GM21360 (cell line): ENCODE data around the gene SORD.
A peak's percentile ranks its signal among the peaks of the same experiment; 100 is the strongest.
"Not testable (repeated sequence)": the region's sequence is repeated elsewhere in the genome, so short reads cannot be mapped to it uniquely, and the experiment has no call there.

Source experiments
- ATAC-seq: cut with Tn5 transposase; IDR thresholded peaks from one replicate; pipeline ENCODE4 v1.9.1; 2021; ENCODE audit warnings: mild to moderate bottlenecking, moderate library complexity; ENCODE audit not compliant: unreplicated experiment

SORD gene

DNA sequence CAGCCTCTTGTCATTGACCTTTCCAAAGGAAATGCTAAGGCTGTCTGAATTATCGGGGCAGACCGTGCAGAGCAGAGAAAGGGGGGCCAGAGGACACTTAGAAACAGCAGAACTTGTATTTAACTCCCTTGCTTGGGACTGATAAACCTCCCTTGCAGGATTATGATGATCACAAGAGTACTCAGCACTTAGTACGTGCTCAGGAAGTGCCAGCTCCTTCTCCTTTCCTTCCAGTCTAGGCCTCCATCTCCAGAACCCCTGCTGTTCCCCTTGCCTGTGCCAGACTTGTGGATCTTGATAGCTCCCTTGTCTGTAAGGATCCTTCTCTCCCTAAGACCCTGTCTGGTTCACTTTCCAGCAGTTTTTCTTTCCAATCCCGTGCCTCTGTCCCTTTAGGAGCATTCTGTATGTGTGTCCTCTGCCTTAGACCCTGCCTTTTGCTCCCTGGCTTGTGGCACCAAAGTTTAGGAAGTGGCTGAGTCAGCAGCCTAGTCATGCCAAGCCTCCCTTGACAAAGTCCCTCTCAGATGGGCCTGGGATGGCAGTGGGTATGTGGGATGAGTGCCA, 747 bp downstream of the SORD start:
- no peak for ATAC-seq

GRCh38 chr15:45024649-45025048, 1.7 kb downstream of the SORD start:
- not testable (repeated sequence) for ATAC-seq

- not testable (repeated sequence) for ATAC-seq
Measured at GRCh38 chr15:45025627-45026026, 2.6 kb downstream of the SORD start.

DNA sequence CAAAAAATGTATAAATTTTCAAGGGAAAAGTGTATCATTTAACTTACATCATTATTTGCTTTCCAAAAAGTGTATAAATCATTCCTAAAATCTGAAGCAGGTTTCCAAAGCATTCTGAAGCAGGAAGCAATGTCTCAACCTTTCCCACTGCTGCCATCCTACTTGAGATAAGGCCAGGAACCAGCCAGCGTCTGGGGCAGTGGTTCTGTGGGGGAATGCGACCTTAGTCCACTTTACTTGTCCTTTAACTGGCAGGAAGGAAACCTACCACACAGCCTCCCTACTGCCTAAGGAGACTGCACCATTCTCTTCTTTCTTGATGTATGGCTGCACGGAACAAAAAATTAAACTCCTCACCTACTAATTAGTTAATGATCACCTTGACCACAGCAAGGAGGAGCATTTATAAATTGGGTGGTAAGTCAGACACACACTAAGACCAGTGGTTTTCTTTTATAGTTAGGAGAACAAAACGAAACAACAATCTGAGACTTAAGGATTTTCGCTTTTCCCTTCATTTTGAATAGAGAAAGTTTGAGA, 3.7 kb downstream of the SORD start:
- ATAC-seq: no peak

- no peak for ATAC-seq
Measured at GRCh38 chr15:45027220-45027619, 4.2 kb downstream of the SORD start.

- ATAC-seq: no peak
Measured at GRCh38 chr15:45030743-45031142, 7.7 kb downstream of the SORD start.

GRCh38 chr15:45031522-45032028, 8.6 kb downstream of the SORD start:
- ATAC-seq: not testable (repeated sequence)

- ATAC-seq: not testable (repeated sequence)
Measured at GRCh38 chr15:45032501-45032900, 9.5 kb downstream of the SORD start.

- not testable (repeated sequence) for ATAC-seq
Measured at GRCh38 chr15:45034087-45034486, 11.1 kb downstream of the SORD start.

DNA sequence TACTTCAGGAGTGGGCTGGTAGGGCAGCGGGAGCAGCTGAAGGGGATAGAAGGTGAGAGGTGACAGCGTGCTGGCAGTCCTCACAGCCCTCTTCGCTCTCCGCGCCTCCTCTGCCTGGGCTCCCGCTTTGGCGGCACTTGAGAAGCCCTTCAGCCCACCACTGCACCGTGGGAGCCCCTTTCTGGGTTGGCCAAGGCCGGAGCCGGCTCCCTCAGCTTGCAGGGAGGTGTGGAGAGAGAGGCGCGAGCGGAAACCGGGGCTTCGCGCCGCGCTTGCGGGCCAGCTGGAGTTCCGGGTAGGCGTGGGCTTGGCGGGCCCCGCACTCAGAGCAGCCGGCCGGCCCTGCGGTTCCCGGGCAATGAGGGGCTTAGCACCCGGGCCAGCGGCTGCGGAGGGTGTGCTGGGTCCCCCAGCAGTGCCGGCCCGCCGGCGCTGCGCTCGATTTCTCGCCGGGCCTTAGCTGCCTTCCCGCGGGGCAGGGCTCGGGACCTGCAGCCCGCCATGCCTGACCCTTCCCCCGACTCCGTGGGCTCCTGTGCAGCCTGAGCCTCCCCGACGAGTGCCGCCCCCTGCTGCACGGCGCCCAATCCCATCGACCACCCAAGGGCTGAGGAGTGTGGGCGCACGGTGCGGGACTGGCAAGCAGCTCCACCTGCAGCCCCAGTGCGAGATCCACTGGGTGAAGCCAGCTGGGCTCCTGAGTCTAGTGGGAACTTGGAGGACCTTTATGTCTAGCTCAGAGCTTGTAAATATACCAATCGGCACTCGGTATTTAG, 11.8 kb downstream of the SORD start:
- not testable (repeated sequence) for ATAC-seq

GRCh38 chr15:45036812-45037781, 14.1 kb downstream of the SORD start:
- ATAC-seq: peak; percentile 76

GRCh38 chr15:45037936-45038335, 14.9 kb downstream of the SORD start:
- no peak for ATAC-seq

DNA sequence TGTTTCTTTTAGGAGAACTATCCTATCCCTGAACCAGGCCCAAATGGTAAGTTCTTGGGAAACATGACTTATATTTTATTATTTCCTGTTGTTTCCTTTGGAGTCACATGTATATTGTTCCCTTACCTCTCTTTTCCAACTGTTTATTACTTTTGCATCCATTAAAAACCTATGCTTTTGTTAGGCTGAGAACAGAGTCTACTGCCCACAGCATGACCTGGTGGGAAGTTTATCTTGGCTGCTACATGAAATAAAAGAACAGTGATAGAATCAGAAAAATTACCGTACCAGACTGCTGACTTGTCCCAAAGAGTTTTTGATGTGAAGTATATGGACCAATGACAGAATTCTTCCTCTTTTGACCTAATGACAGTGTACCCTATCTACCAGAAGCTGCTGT, 17.4 kb downstream of the SORD start:
- not testable (repeated sequence) for ATAC-seq

DNA sequence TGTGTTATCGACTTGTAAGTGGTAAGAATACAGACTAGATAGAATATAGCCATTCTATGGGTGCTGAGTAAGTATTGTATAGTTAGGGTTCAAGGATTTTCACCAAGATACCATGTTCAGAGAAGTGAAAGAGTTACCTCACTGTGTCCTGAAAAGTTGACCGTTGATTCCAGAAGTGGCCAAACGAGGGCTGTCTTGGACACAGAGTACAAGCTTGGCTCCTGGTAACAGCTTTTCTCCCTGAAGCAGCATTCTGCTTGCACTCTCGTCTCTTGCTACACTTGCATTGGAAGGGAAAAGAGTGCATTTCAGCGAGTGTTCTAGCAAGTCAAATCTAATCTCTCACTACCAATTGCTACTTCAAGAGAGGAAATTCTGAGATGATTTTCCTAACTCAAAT, 18.5 kb downstream of the SORD start:
- not testable (repeated sequence) for ATAC-seq

GRCh38 chr15:45042859-45043258, 19.9 kb downstream of the SORD start:
- not testable (repeated sequence) for ATAC-seq

- not testable (repeated sequence) for ATAC-seq
Measured at GRCh38 chr15:45044270-45044669, 21.3 kb downstream of the SORD start.

DNA sequence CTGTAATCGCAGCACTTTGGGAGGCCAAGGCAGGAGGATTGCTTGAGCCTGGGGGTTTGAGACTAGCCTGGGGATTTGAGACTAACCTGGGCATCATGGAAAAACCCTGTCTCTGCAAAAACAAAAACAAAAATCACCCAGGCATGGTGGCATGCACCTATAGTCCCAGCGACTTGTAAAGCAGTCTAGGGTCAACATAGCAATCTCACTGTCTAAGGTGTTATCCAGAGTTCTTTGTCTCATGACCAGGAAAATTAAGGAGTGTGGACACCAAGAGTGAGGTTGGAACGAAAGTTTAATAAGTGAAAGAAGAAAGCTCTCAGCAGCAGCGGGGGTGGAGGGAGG, 25.4 kb downstream of the SORD start:
- peak; percentile 13 for ATAC-seq

DNA sequence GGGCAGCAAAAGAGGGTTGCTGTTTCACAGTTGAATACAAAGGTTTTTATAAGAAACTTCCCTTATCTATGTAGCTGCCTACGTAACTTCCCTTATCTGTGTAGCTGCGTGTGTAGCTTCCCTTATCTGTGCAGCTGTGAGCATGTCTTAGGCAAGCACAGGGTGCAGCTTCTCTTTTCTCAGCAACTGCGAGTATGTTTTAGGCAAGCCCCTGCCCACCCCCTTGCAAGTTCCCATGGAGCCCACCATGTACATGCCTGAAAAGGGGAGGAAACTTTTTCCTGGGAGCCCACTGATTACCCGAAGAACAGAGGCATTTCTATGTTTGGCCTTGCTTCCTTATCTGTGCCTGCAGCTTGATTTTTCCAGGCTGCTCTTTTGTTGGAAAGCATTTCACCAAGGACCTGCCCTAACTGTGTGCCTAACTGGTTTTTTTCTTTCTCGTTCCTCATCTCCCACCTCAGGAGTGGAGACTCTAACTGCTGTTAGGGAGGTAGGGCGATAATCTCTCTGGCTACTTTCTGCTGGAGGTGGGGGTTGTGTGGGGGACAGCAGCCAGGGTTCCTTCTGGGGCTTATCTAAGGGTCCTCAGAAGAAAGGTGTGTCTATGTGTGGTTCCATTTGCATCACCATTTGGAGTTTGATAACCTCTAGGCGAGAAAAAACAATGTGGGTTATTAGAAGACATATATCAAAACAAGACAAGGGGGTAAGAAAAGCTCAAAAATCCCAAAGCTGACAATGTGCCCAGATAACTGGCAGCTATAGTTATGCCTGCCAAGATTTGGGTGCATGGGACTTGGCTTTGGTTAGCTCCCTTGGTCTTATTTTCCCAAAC, 26.0 kb downstream of the SORD start:
- peak; percentile 54 for ATAC-seq

GRCh38 chr15:45050587-45050986, 27.6 kb downstream of the SORD start:
- no peak for ATAC-seq

DNA sequence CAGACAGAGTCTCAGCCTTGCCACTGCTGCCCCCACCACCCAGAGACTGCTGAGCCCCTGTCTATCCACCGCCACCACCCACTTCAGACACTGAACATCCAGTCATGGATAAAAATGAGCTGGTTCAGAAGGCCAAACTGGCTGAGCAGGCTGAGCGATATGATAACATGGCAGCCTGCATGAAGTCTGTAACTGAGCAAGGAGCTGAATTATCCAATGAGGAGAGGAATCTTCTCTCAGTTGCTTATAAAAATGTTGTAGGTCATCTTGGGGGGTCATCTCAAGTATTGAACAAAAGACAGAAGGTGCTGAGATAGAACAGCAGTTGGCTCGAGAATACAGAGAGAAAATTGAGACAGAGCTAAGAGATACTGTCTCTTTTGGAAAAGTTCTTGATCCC, 29.7 kb downstream of the SORD start:
- not testable (repeated sequence) for ATAC-seq
